NCI-H2029 treated with DMSO at 0.1 percent for 48 hours (cell line): ENCODE data around the gene SETD1B.
"Not testable (repeated sequence)": the region's sequence is repeated elsewhere in the genome, so short reads cannot be mapped to it uniquely, and the experiment has no call there.

Experiments
- DNase-seq: peaks from one replicate; lab custom pipeline; 2025; lab: John Stamatoyannopoulos, UW

Gene SETD1B

GRCh38 chr12:121803861-121804416 is at the start of gene SETD1B:
TSS of gene SETD1B (plus strand) at chr12:121804009. CDS start at chr12:121804738, 729 bp downstream.
- DNase-seq: peak; percentile 39

DNA sequence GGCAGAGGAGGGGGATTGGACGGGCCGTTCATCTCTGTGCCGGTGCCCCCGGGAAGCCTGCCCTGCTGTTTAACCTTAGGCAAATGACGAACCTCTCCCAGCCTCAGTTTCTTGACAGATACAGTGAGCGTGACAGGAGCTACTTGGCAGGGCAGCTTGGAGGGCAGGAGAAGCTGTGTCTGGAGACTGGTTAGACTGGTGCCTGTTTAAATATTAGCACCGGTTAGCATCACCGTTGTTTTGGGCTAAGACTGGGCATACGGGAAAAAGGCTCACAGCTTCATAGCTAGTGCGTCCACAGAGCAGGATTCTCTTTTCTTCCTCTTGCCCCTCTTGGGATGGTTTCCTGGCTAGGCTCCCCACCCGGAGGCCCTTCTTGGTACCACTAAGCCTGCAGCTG is 49.0 kb upstream of the SETD1B start:
- no peak for DNase-seq

DNA sequence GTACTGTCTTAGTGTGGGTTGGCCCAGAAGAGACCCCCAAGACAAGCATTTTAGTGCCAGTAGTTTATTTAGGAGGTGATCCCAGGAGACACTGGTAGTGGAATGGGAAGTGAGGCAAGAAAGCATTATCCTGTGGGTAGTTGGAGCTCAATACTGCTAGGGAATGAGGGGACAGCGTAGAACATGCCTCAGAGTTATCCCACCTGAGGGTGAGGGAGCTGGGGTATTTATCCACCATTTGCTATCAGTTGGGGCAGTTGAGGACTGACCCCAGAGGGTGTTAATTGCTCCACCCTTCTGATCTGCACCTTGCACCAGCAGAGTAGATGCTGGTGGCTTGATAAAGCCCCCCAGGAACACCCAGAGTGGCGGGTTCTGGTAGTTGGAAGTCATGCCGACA is 48.2 kb upstream of the SETD1B start:
- DNase-seq: no peak

DNA sequence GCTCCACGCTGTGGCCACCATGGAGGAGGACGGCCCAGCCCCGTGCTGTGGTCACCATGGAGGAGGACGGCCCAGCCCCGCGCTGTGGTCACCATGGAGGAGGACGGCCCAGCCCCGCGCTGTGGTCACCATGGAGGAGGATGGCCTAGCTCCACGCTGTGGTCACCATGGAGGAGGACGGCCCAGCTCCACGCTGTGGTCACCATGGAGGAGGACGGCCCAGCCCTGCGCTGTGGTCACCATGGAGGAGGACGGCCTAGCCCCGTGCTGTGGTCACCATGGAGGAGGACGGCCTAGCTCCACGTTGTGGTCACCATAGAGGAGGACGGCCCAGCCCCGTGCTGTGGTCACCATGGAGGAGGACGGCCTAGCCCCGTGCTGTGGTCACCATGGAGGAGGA is 45.3 kb upstream of the SETD1B start:
- not testable (repeated sequence) for DNase-seq

DNA sequence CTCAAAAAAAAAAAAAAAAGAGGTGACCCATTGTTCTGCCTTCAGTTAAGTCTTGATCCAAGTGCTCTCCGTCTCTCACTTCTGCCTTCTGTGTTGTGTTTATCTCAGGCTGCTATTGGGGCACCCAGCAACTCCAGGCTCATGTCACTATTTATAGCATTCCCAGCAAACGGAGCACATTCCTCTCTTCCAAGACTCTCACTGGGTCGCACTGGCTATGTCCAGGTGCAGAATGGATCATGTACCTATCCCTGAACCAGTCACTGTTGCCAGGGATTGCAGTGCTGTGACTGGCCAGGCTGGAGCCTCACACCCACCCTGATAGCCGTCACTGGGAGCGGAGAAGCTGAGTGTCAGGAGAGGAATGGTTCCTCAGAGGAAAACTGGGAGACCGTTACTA is 41.5 kb upstream of the SETD1B start:
- DNase-seq: no peak

- no peak for DNase-seq
These were observed 39.0 kb upstream of the SETD1B start for GRCh38 chr12:121764808-121765207.

- no peak for DNase-seq
These were observed 38.2 kb upstream of the SETD1B start for GRCh38 chr12:121765573-121765972.

DNA sequence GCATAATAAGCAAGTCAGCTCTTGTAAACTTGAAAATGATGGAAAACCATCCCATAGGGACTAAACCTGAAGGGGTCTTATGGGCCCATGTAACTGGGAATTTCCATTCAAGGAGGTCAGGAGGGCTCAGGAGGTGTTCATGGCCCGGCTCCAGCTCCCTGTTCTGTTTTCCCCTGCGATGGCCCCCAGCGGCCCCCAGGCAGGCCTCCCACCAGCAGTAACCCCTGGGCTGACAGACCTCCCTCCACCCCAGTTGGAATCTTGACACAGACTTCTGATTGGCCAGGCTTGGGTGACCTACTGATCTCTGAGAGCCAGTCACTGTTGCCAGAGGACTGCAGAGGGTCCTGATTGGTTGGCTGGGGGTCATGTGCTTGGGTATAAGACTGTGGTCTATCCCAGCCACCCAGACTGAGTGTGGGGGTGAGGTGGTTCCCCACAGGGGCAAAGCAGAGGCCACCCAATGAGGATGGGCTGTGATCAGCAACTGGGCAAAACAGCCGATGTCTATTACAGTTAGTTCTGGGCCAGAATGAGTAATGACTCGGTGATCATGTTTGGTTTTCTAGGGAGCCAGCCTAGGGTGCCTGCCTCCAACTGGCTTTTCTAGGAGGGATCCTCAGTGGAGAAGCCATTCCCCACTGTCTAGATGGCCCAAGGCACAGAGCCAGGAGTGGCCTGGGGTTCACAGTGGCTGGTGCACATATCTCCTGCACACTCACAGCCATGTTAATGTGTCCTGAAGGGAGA is 37.3 kb upstream of the SETD1B start:
- no peak for DNase-seq

DNA sequence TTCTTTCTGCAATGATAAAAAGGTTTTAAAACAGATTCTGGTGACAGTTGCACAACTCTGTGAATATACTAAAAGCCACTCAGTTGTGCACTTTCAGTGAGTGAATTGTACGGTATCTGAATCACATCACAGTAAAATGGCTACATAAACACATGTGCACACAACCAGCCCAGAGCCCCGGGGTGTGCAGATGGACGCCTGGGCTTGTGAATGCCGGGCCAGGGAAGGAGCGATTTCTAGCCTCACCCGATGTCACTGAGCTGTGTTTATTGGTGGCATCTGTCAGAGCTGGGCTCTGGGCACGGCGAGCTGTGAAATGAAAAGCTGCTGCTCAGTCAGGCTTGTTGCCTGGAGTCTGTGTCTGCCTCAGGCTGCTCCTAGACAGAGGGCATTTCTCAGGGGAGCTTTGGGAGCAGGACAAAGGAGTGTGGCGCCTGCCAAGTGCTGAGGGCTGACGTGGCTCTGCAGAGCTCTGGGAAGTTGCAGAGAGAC is 36.2 kb upstream of the SETD1B start:
- DNase-seq: no peak

DNA sequence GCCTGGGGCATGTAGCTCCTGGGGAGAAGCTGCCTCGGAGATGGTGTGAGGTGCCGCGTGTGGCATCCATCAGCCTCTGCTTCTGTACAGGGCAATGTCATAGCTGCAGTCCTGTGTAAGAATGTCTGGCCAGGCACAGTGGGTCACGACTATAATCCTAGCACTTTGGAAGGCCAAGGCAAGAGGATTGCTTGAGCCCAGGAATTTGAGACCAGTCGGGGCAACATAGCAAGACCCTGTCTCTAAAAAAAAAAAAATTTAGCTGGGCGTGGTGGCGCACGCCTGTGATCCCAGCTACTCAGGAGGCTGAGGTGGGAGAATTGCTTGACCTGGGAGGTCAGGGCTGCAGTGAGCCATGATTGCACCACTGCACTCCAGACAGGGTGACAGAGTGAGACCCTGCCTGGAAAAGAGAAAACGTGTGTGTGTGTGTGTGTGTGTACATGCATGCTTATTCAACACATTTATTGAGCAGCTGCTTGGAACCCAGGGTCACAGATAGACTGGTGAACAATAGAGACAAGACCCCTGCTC is 34.4 kb upstream of the SETD1B start:
- no peak for DNase-seq

DNA sequence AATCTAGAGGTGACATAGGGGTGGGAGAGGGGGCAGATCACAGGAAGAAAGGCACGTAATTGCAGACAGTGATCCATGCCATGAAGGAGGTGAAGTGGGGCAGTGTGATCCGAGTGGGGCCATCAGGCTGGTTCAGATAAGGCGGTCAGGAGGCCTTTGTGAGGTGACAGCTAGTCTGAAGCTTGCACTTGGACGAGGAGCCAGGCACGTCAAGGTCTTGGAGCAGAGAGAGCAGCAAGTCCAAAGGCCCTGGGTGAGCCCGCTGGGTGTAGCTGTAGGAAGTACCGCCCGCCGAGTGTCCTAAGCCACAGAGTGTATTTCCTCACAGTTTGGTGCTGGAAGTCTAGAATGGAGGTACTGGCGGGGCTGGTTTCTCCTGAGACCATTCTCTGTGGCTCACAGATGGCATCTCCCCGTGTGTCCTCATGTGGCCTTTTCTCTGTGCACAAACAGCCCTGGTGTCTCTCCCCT is 33.9 kb upstream of the SETD1B start:
- DNase-seq: no peak

DNA sequence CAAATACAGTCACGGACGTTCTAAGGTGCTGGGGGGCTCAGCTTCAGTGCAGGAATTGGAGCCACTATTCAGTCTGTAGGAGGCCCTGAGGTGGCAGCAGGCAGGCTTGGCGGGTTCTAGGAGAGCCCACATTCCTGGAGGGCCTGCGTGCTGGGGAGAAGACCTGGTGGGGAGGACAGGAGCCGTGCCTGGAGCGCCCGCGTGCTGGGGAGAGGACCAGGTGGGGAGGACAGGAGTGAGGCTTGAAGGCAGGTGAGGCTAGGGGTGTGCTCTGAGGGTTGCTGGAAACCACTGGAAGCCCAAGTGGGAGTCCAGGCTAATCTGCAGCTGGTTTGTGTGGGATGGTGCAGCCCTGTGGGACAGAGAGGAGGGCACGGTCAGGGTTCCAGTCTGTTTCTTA is 33.4 kb upstream of the SETD1B start:
- no peak for DNase-seq

DNA sequence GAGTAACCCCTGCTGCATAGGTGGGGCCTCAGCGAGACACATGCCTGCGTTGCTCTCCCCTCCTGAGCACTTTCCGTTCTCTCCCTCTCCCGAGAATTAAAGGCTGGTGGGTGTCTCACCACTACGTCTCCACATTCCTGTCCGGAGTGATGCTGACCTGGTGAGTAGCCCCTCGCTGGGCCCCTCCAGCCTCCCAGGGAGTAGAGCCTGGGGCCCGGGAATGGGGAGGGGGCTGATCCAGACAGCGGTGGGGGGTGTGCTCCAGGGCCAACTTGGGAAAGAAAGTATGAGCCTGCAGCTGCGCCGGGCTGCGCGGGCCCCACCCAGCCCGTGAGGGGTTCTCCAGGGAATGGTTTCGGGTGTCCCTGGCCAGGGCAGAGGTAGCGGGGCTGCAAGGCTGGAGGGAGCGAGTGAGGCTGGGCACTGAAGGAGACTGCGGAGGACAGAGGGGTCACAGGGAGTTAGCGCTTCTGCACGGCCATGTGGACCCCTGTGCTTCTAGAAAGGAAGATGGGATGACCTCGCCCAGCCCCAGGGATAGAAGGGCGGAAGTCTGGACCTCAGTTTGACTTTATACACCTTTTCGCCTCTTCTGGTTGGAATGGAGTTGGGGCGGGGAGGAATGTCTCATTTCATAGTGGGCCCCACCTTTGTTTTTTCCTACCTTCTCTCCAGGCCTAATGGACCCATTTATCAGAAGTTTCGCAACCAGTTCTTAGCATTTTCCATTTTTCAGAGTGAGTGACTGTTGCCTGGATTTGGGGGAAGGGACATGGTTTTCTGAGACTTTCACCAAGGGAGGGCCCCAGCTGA is 32.8 kb upstream of the SETD1B start:
- no peak for DNase-seq

DNA sequence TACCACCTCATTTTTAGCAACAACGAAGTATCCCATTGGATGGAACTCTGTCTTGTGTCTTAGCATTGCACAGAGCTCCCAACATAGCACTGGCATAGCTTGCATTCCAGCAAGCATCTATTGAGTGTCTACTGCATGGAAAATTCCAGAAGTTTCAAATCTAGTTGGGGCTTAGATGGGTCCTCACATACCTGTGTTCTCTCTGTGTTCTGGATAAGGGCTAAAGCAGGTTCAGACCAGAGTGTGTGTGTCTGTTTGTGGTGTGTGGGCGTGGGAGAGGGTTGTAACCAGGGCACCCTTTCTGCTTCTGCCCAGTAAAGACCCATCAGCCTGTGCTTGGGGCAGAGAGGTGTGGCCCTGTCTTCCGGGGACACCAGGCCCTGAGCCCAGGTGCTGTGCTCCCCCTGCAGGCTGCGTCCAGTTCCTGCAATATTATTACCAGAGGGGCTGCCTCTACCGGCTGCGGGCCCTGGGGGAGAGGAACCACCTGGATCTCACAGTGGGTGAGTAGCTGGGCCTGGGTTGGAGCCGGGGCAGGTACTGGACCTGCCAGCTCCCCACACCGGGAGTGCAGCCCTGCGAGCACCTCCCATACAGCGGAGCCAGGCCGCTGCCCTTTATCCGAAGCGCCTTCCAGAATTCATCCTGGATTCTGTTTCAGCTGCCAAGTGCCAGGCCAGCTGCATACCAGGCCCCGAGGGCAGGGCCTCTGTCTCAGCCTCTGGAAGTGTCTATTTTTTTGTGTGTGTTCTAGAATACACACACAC is 30.6 kb upstream of the SETD1B start:
- DNase-seq: peak; percentile 39

GRCh38 chr12:121774968-121775474 is 28.8 kb upstream of the SETD1B start:
- no peak for DNase-seq

DNA sequence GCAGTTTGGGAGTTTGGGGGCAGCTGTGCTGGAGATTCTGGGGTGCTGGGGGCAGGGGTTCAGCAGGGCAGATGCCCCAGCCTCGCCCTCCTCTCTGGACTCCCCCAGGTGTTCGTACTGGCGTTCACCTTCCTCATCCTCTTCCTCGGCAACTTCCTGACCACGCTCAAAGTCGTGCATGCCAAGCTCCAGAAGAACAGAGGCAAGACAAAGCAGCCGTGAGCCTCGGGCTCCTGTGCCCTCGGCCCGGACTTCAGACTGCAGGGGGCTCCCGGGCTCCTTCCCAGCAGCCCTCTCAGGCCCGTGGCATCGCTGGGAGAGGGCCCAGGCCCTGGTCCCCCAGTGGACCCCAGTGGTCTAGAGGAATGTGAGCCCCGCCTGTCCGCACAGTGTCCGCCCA is 28.3 kb upstream of the SETD1B start:
- no peak for DNase-seq

GRCh38 chr12:121776190-121777098 is 27.4 kb upstream of the SETD1B start:
- peak; percentile 16 for DNase-seq

- no peak for DNase-seq
These were observed 25.0 kb upstream of the SETD1B start for GRCh38 chr12:121778567-121779421.

- no peak for DNase-seq
These were observed 24.4 kb upstream of the SETD1B start for GRCh38 chr12:121779422-121779895.
